Neural cell (in vitro differentiated cells): Measurements from ENCODE around the gene ADD2. TPM values are rescaled to one million over a fixed set of nuclear protein-coding genes. Genes with fewer than 3 reads are reported as not detected.

Source experiments
- H2AFZ ChIP-seq: fragments of 200-600, 300-800 bp; sonication (generic), shearing (Covaris generic); 2 replicates; pipeline ENCODE4 v1.6.0; 2014; ENCODE audit warnings: low read depth, mild to moderate bottlenecking, antibody characterized with exemption, low read length, moderate library complexity
- H3F3A ChIP-seq: fragments of 200-600 bp; shearing (Covaris generic); 2 replicates; pipeline ENCODE4 v1.6.1; 2016; ENCODE audit warnings: mild to moderate bottlenecking, moderate library complexity, mixed read lengths, antibody characterized with exemption, low read length; ENCODE audit not compliant: insufficient read depth, poor library complexity, severe bottlenecking
- H3K27ac ChIP-seq: fragments of 200-600, 300-800 bp; sonication (generic), shearing (Covaris generic); 2 replicates; pipeline ENCODE4 v1.5.1; 2014; ENCODE audit warnings: mild to moderate bottlenecking, low read length, moderate library complexity
- H3K27me3 ChIP-seq: fragments of 300-800, 200-600 bp; sonication (generic), shearing (Covaris generic); 2 replicates; pipeline ENCODE4 v1.6.0; 2014; ENCODE audit warnings: mild to moderate bottlenecking, low read depth, low read length, moderate library complexity; ENCODE audit not compliant: insufficient read depth
- H3K36me3 ChIP-seq: fragments of 300-800, 200-600 bp; sonication (generic), shearing (Covaris generic); 2 replicates; pipeline ENCODE4 v1.5.1; 2014; ENCODE audit warnings: mild to moderate bottlenecking, antibody characterized with exemption, low read length, moderate library complexity; ENCODE audit not compliant: insufficient read depth
- H3K4me2 ChIP-seq: fragments of 300-800, 200-600 bp; sonication (generic), shearing (Covaris generic); 2 replicates; pipeline ENCODE4 v1.6.0; 2014; ENCODE audit warnings: mild to moderate bottlenecking, low read length
- H3K4me3 ChIP-seq: fragments of 300-800, 200-600 bp; sonication (generic), shearing (Covaris generic); 2 replicates; pipeline ENCODE4 v1.5.1; 2014; ENCODE audit warnings: mild to moderate bottlenecking, low read length, moderate library complexity
- H3K79me2 ChIP-seq: fragments of 200-600 bp; shearing (Covaris generic); replicated peaks from 2 replicates; pipeline ENCODE4 v1.6.0; 2014; ENCODE audit warnings: mild to moderate bottlenecking, low read length, moderate library complexity; ENCODE audit not compliant: insufficient read depth
- H3K9ac ChIP-seq: fragments of 300-800, 200-600 bp; sonication (generic), shearing (Covaris generic); 2 replicates; pipeline ENCODE4 v1.6.1; 2016; ENCODE audit warnings: mild to moderate bottlenecking, low read length, mixed read lengths
- H3K9me2 ChIP-seq: fragments of 200-600 bp; shearing (Covaris generic); 2 replicates; pipeline ENCODE4 v1.6.1; 2016; ENCODE audit warnings: mild to moderate bottlenecking, low read length, mixed read lengths; ENCODE audit not compliant: insufficient read depth
- H3K9me3 ChIP-seq: fragments of 200-600, 300-800 bp; sonication (generic), shearing (Covaris generic); 2 replicates; pipeline ENCODE4 v1.6.1; 2016; ENCODE audit warnings: mild to moderate bottlenecking, mixed run types, low read length, moderate library complexity, mixed read lengths
- H4K20me1 ChIP-seq: fragments of 200-600 bp; shearing (Covaris generic); 2 replicates; pipeline ENCODE4 v1.6.1; 2016; ENCODE audit warnings: mild to moderate bottlenecking, mixed run types; ENCODE audit not compliant: insufficient read depth
- EP300 ChIP-seq: fragments of 450-650 bp; conservative IDR thresholded peaks from 2 replicates; pipeline ENCODE4 v1.6.1; 2014; ENCODE audit warnings: antibody characterized with exemption, mild to moderate bottlenecking, moderate library complexity; ENCODE audit not compliant: poor library complexity, severe bottlenecking
- EZH2 ChIP-seq: fragments of 200-600, 300-800 bp; shearing (Covaris generic), sonication (generic); IDR thresholded peaks from 2 replicates; pipeline ENCODE4 v1.6.1; 2014; ENCODE audit warnings: antibody characterized with exemption, low read length, borderline replicate concordance, mild to moderate bottlenecking; ENCODE audit not compliant: insufficient read depth, poor library complexity, severe bottlenecking
- MXI1 ChIP-seq: fragments of 450-650 bp; conservative IDR thresholded peaks from 2 replicates; pipeline ENCODE4 v1.6.1; 2014; ENCODE audit warnings: antibody characterized with exemption, mild to moderate bottlenecking; ENCODE audit not compliant: poor library complexity, severe bottlenecking
- POLR2AphosphoS5 ChIP-seq: IDR thresholded peaks from 2 replicates; pipeline ENCODE4 v1.6.1; 2012
- RAD21 ChIP-seq: fragments of 450-650 bp; conservative IDR thresholded peaks from 2 replicates; pipeline ENCODE4 v1.6.1; 2014; ENCODE audit warnings: antibody characterized with exemption, mild to moderate bottlenecking, moderate library complexity
- SMC3 ChIP-seq: fragments of 450-650 bp; conservative IDR thresholded peaks from 2 replicates; pipeline ENCODE4 v1.6.1; 2014; ENCODE audit warnings: antibody characterized with exemption, mild to moderate bottlenecking, moderate library complexity; ENCODE audit not compliant: poor library complexity
- TAF1 ChIP-seq: IDR thresholded peaks from 2 replicates; pipeline ENCODE4 v1.6.1; 2012; ENCODE audit warnings: low read depth
- polyA plus RNA-seq: library from polyadenylated mRNA; depleted of rRNA; stranded (reverse); fragments of >200 nt; gene quantifications from 2 replicates; pipeline ENCODE4 v1.2.3, GENCODE V29; 2014
- TF ChIP-seq, protein P1 (sequence below): fragments of 450-650 bp; IDR thresholded peaks from 2 replicates; pipeline ENCODE4 v1.5.1; 2014; ENCODE audit warnings: antibody characterized with exemption, mild to moderate bottlenecking, moderate library complexity; ENCODE audit not compliant: poor library complexity, severe bottlenecking
- TF ChIP-seq, protein P2 (sequence below): IDR thresholded peaks from 2 replicates; pipeline ENCODE4 v1.6.1; 2012; ENCODE audit warnings: borderline replicate concordance

ADD2 gene
- polyA plus RNA-seq, 1 donor from 2014 or later: 52.5 TPM

- H3K9me2 ChIP-seq: no peaks in the 10 kb centered on the region
- no peak overlapping the region for H3K4me3 ChIP-seq
- no peak overlapping the region for H3K9ac ChIP-seq
- H3F3A ChIP-seq: no peaks in the 10 kb centered on the region
- H3K27me3 ChIP-seq: no peaks in the 10 kb centered on the region
- H4K20me1 ChIP-seq: no peaks in the 10 kb centered on the region
- H3K9me3 ChIP-seq: no peaks in the 10 kb centered on the region
- H2AFZ ChIP-seq: no peak overlapping the region
- no peak overlapping the region for H3K4me2 ChIP-seq
- H3K36me3 ChIP-seq: no peaks in the 10 kb centered on the region
- no peak overlapping the region for H3K27ac ChIP-seq
- H3K79me2 ChIP-seq: peaks cover 40% of the 10 kb centered on the region
- TF ChIP-seq EP300 (no peak), POLR2AphosphoS5 (no peak), TAF1 (no peak), MXI1 (no peak), RAD21 (no peak), SMC3 (no peak), EZH2 (no peak)
- TF ChIP-seq, protein P1, sequence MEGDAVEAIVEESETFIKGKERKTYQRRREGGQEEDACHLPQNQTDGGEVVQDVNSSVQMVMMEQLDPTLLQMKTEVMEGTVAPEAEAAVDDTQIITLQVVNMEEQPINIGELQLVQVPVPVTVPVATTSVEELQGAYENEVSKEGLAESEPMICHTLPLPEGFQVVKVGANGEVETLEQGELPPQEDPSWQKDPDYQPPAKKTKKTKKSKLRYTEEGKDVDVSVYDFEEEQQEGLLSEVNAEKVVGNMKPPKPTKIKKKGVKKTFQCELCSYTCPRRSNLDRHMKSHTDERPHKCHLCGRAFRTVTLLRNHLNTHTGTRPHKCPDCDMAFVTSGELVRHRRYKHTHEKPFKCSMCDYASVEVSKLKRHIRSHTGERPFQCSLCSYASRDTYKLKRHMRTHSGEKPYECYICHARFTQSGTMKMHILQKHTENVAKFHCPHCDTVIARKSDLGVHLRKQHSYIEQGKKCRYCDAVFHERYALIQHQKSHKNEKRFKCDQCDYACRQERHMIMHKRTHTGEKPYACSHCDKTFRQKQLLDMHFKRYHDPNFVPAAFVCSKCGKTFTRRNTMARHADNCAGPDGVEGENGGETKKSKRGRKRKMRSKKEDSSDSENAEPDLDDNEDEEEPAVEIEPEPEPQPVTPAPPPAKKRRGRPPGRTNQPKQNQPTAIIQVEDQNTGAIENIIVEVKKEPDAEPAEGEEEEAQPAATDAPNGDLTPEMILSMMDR: no peak
- TF ChIP-seq, protein P2, sequence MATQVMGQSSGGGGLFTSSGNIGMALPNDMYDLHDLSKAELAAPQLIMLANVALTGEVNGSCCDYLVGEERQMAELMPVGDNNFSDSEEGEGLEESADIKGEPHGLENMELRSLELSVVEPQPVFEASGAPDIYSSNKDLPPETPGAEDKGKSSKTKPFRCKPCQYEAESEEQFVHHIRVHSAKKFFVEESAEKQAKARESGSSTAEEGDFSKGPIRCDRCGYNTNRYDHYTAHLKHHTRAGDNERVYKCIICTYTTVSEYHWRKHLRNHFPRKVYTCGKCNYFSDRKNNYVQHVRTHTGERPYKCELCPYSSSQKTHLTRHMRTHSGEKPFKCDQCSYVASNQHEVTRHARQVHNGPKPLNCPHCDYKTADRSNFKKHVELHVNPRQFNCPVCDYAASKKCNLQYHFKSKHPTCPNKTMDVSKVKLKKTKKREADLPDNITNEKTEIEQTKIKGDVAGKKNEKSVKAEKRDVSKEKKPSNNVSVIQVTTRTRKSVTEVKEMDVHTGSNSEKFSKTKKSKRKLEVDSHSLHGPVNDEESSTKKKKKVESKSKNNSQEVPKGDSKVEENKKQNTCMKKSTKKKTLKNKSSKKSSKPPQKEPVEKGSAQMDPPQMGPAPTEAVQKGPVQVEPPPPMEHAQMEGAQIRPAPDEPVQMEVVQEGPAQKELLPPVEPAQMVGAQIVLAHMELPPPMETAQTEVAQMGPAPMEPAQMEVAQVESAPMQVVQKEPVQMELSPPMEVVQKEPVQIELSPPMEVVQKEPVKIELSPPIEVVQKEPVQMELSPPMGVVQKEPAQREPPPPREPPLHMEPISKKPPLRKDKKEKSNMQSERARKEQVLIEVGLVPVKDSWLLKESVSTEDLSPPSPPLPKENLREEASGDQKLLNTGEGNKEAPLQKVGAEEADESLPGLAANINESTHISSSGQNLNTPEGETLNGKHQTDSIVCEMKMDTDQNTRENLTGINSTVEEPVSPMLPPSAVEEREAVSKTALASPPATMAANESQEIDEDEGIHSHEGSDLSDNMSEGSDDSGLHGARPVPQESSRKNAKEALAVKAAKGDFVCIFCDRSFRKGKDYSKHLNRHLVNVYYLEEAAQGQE: no peak
Observed at GRCh38 chr2:70728128-70728527, 39.9 kb downstream of the ADD2 start.

DNA sequence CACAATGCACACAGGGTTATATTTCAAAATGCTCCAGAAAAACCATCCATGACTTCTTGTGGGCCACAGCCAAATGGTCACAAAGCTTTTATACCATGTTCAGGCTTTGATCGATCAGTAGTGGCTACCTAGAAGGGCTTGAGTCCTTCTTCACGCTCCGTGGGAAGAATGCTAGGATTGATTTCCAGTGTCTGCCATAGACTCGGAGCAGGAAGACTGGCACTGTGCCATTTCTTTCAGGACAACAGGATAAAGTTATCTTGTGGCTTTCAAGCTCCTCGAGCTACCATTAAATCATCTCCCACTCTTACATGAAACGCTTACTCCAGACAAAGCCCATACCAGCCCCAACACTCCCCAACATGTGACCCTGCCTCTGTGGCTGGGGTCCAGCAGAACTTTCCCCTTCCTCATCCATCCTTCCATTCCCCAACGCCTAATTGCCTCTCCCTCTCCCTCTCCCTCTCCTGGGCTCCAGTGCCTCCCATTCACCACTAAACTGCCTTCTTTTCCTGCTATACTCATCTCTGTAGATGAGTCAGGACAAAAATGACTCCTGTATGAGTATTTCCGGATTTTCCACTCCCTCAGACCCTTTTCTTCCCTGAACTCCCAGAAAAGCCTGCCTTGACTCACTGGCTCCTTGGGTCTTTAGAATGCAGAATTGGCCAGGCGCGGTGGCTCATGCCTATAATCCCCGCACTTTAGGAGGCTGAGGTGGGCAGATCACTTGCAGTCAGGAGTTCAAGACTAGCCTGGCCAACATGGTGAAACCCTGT, 40.9 kb downstream of the ADD2 start:
- Histone ChIP-seq H3K36me3 (no peaks in the 10 kb centered on the region), H3K4me3 (no peak overlapping the region), H3K9me3 (no peaks in the 10 kb centered on the region), H3K27ac (peak overlapping the region; percentile 0), H3K9me2 (no peaks in the 10 kb centered on the region), H2AFZ (no peak overlapping the region), H3K27me3 (no peaks in the 10 kb centered on the region), H3K4me2 (no peak overlapping the region), H3K9ac (no peak overlapping the region), H3F3A (peaks cover 3% of the 10 kb centered on the region), H3K79me2 (peaks cover 47% of the 10 kb centered on the region), H4K20me1 (no peaks in the 10 kb centered on the region)
- TF ChIP-seq RAD21 (no peak), EP300 (no peak), POLR2AphosphoS5 (no peak), EZH2 (no peak), SMC3 (no peak), TAF1 (no peak), MXI1 (no peak)
- TF ChIP-seq, protein P2: no peak
- TF ChIP-seq, protein P1: no peak
